Measurements from ENCODE around the gene TBCCD1. TPM values are rescaled to one million over a fixed set of nuclear protein-coding genes. Genes with fewer than 3 reads are reported as not detected.
"Not testable (repeated sequence)": the region's sequence is repeated elsewhere in the genome, so short reads cannot be mapped to it uniquely, and the experiment has no call there.

TBCCD1 gene
- total RNA-seq, 1 donor from 2014 or later: 16.2 TPM

- DNase-seq (ENCODE audit: low read depth in 2 of 2): no peak
Measured at GRCh38 chr3:186596568-186597287, 29.6 kb upstream of the TBCCD1 start.

DNA sequence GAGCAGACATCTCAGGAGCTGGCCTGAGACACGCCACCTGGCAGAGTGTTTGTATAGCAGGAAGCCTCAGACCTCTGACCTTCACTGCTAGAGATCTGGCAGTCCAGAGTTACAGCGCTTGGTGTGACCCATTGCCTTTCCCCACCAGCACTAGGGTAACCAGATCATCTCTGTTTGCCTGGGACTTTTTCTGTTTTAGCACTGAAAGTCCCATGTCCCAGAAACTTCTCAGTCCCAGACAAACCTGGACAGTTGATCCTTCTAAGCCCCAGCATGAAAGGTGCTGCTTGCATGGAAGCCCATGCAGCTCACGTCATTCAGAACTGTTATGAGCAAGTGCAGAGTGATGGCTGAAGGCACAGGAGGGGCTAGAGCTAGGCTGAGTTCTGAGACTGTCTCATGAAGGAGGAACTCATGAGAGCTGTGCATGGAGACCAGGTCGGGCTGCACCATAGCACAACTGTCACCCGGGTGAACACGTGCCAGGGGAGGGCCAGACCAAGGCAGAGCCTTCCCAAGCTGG, 27.5 kb upstream of the TBCCD1 start:
- DNase-seq (ENCODE audit: low read depth in 2 of 2): no peak

- no peak for DNase-seq (ENCODE audit: low read depth in 2 of 2)
Measured at GRCh38 chr3:186593862-186594261, 26.7 kb upstream of the TBCCD1 start.

GRCh38 chr3:186592682-186593081, 25.5 kb upstream of the TBCCD1 start:
- DNase-seq (ENCODE audit: low read depth in 2 of 2): no peak

DNA sequence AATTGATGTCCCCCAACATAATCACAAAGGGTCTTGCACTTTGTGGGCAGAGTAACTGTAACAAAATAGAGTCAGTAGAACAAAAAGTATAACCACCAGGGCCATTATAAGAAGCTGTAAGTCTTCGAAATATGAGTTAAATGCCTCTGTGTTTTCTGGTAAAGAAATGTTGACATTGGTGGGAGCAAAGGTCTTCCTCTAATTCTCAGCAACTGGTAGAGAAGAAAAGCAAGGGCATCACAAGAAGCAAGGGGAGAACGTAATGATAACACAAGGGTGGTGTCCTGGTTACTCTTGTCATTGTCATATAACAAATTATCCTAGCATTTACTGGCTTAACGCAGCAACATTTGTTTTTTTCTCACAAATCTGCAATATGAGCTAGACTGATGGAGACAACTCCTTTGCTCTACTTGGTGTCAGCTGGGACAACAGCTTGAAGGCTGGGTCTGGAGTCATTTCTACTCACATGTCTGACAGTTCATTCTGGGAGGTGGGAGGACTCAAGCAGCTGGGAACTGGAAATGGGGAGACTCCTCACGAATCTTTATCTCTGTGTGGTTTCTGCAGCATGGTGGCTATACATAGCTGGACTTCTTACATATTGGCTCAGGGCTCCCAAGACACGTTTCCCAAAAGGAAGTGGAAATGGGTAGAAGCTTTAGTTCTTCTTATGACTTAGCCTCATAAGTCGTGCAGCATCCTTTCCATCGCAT, 23.6 kb upstream of the TBCCD1 start:
- DNase-seq (ENCODE audit: low read depth in 2 of 2): no peak

DNA sequence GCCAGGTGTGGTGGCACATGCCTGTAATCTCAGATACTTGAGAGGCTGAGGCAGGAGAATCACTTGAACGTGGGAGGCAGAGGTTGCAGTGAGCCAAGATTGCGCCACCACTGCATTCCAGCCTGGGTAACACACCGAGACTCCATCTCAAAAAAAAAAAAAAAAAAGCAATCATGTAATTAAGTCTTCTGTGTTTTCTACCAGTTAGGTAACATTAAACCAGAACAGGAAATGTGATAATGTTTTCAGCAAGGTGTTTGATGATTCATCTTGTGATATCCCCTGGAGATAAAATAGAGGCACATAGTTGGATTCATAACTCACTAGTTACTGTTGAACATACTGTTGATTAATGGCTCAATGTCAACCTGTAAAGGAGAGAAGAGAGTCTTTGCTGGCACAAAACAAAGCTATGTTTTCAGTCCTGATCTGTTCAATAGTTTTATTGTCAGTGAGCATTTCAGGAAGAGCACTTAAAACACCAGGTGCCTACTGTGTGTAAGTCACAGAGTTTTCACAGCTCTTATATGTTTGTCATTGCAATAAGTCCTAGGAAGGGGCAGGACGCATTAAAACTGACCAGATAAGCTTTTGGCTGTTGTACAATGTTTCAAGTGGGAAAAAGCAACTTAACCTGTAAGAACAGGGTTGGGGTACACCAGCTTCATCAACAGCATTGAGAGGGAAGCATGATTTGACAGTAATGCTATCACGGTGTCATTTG, 22.9 kb upstream of the TBCCD1 start:
- peak in 1 of 2 donors; percentile 15 for DNase-seq (ENCODE audit: low read depth in 2 of 2)

GRCh38 chr3:186589121-186589520, 22.0 kb upstream of the TBCCD1 start:
- DNase-seq (ENCODE audit: low read depth in 2 of 2): peak in 1 of 2 donors; percentile 28

- DNase-seq (ENCODE audit: low read depth in 2 of 2): no peak
Measured at GRCh38 chr3:186588632-186589031, 21.5 kb upstream of the TBCCD1 start.

GRCh38 chr3:186587183-186587582, 20.0 kb upstream of the TBCCD1 start:
- DNase-seq (ENCODE audit: low read depth in 2 of 2): no peak

DNA sequence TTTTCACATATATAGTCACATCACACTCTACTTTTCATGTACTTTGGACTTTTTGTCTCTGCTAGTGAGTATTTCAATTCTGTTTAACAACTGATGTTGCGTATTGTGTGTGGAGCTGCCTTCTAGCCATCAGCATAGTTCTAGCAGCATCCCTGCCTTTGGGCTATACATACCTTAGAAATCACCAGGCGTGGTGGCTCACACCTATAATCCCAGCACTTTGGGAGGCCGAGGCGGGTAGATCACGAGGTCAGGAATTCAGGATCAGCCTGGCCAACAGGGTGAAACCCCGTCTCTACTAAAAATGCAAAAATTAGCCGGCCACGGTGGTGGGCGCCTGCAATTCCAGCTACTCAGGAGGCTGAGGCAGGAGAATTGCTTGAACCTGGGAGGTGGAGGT, 19.1 kb upstream of the TBCCD1 start:
- DNase-seq (ENCODE audit: low read depth in 2 of 2): not testable (repeated sequence)

DNA sequence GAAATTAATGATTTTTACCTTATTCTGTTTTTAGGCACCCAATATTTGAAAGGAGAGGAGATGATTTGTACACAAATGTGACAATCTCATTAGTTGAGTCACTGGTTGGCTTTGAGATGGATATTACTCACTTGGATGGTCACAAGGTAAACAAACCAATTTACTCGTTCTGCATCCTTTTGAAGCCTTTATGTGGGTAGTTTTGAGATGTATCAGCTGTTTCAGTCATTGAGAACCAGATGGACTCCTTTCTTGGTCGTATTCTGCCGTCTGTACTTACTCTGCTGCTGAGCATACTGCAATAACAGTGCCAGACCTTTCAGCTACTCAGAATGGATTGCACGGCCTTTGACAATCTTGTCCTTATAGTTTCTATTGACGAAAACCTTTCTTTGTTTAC, 16.7 kb upstream of the TBCCD1 start:
- DNase-seq (ENCODE audit: low read depth in 2 of 2): no peak

- no peak for DNase-seq (ENCODE audit: low read depth in 2 of 2)
Measured at GRCh38 chr3:186582541-186582940, 15.4 kb upstream of the TBCCD1 start.

DNA sequence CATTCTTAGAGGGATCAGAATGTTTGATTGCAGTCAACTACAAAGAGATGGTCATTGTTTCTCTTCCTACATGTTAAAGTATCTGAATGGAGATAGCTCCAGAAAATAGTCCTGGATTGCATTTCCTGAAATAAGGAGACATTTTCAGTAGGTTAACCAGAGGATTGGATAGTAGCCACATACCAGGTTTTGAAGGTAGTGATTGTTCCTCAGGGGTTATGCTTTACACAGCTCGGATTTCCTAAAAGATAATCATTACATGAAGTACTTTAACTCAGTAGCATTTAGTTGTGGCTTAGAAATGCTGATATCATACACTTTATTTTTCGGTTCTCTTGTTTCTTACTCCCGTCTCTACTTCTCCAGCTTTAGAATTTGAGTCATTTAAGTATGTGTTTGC, 13.6 kb upstream of the TBCCD1 start:
- no peak for DNase-seq (ENCODE audit: low read depth in 2 of 2)

DNA sequence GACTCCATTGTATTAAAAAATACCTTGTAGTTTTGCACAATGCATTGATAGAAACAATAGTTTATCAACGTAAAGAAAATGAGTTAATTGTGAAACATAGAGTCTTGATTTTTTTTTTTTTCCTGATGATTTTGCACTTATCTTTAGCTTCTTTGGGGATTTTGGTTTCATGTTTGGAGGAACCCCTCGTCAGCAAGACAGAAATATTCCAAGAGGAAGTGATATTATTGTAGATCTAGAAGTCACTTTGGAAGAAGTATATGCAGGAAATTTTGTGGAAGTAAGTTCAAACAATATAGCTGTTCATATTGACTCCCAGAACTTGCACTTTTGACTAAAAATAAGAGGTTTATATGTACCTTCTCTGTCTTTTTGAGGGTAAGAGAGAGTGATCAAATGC, 10.4 kb upstream of the TBCCD1 start:
- DNase-seq (ENCODE audit: low read depth in 2 of 2): no peak

GRCh38 chr3:186571644-186572013, 4.5 kb upstream of the TBCCD1 start:
- no peak for DNase-seq (ENCODE audit: low read depth in 2 of 2)

GRCh38 chr3:186570941-186571643, 4.0 kb upstream of the TBCCD1 start:
- no peak for DNase-seq (ENCODE audit: low read depth in 2 of 2)

DNA sequence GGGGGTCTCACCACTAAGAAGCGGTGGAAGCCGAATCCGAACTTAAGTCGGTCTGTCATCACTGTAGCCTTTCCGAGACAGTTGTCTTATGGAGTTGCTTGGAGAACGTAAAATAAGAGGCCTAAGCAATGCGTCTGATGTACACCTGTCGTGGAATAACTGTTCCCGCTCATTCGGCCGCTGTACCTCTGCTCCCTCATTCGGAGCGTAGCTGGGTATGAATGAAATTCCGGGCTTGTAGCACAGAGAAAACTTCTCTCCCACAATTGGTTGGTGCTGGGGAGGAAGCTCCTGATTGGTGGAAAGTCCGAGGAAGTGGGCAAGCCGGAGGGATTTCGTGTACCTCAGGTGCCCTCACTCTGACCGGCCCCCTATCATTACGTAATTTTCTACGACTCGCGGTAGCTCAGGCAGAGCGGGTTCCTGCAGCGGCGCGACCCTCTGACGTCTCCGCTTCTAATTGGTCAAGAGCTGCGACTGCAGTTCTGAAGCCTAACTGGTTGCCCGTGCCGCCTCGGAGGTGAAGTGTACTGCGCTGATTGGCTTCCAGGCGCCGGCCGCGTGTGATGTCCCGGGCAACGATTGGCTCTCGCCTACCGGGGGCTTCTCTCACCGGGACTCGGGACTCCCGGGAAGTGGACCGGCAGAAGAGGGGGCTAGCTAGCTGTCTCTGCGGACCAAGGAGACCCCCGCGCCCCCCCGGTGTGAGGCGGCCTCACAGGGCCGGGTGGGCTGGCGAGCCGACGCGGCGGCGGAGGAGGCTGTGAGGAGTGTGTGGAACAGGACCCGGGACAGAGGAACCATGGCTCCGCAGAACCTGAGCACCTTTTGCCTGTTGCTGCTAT, 3.2 kb upstream of the TBCCD1 start, which contains the start of gene DNAJB11:
Gene DNAJB11, plus strand, starts transcription at position 625 of the 845 bp plus-strand sequence. Its CDS starts 178 bp downstream, at position 803.
- peak; percentile 100 for DNase-seq (ENCODE audit: low read depth in 2 of 2)

DNA sequence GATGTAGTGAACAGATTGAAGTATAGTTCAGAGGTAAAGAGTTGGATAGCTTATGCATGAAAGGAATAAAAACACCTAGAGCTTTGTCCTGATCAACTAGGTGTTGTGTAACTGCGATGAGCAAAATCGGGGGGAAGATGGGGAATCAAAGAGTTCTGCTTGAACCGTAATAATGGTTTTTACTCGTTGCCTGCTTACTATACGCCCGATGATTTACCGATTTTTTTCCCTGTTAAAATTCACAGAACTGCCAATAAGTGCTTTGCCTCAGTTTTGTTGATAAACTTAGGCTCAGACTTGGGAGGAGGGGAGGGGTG, 2.6 kb upstream of the TBCCD1 start:
- DNase-seq (ENCODE audit: low read depth in 2 of 2): no peak

GRCh38 chr3:186569361-186569760, 2.2 kb upstream of the TBCCD1 start:
- DNase-seq (ENCODE audit: low read depth in 2 of 2): not testable (repeated sequence)

DNA sequence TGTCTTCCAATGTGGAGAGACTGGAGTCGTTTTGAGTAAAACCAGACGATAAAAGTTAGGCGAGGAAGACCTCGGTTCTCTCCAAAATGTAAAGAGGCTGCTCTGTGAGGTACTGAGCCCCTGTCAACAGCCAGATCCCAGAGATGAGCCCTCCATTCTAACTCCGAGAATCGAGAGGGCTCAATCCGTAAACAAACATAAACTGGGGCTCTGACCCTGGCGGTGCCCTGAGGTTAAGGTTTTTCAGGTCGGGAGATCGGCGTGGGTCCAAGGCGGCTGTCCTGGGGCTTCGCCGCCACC, 417 bp downstream of the TBCCD1 start:
- peak in 1 of 2 donors; percentile 3 for DNase-seq (ENCODE audit: low read depth in 2 of 2)

GRCh38 chr3:186564586-186564985, 2.6 kb downstream of the TBCCD1 start:
- DNase-seq (ENCODE audit: low read depth in 2 of 2): no peak

Data from dermis microvascular lymphatic vessel endothelial cell (primary cell).